H1 (cell line): ENCODE data around the gene PRR5L. TPM values are rescaled to one million over a fixed set of nuclear protein-coding genes. Genes with fewer than 3 reads are reported as not detected.

Source experiments
- ATF3 ChIP-seq: IDR thresholded peaks from 2 replicates; pipeline ENCODE4 v1.6.1; 2011; ENCODE audit warnings: low read depth, mild to moderate bottlenecking, low read length; ENCODE audit not compliant: insufficient read depth
- EGR1 ChIP-seq: IDR thresholded peaks from 2 replicates; pipeline ENCODE4 v1.6.1; 2011; ENCODE audit warnings: low read depth, low read length, borderline replicate concordance
- GABPA ChIP-seq: IDR thresholded peaks from 2 replicates; pipeline ENCODE4 v1.6.1; 2011; ENCODE audit warnings: mild to moderate bottlenecking, low read length, moderate library complexity, borderline replicate concordance; ENCODE audit not compliant: insufficient read depth
- KDM1A ChIP-seq: fragments of 200-600, 300-600 bp; sonication (generic); IDR thresholded peaks from 2 replicates; pipeline ENCODE4 v1.7.1; 2016; ENCODE audit warnings: mild to moderate bottlenecking, low read length, borderline replicate concordance
- KDM5A ChIP-seq: fragments of 200-600 bp; IDR thresholded peaks from 2 replicates; pipeline ENCODE4 v1.7.1; 2012; ENCODE audit warnings: mild to moderate bottlenecking, low read length, inconsistent platforms, mixed read lengths
- YY1 ChIP-seq: IDR thresholded peaks from 2 replicates; pipeline ENCODE4 v1.6.1; 2011; ENCODE audit warnings: low read depth, mild to moderate bottlenecking, low read length
- polyA plus RNA-seq, 7 experiments: library from polyadenylated mRNA; depleted of rRNA in 3 of 7; stranded (reverse) in 5 of 7; unstranded in 2 of 7; fragments of >200 nt in 5 of 7; fragments of 200-250 nt in 2 of 7; gene quantifications; 1 replicate in 5 of 7; 2 replicates in 1 of 7; 4 replicates in 1 of 7; pipeline versions ENCODE4 v1.2.1 to v1.2.3, GENCODE V29; 2011 to 2013; ENCODE audit warnings: missing spikeins in 2 of 7, mixed read lengths in 2 of 7
- total RNA-seq: library from RNA; stranded (reverse); fragmentation: NEBNext Ultra II Directional; extraction: Animal tissue kit (Norgen Biotek cat#: 25700); gene quantifications from 2 replicates; pipeline ENCODE4 v1.2.1, GENCODE V29; 2021

Gene PRR5L
- total and polyA plus RNA-seq, 2 of the 8 experiments (the other 6 are each of a cell fraction or from before 2014, with no cell fraction given) = 6.6 to 10.1 TPM

DNA sequence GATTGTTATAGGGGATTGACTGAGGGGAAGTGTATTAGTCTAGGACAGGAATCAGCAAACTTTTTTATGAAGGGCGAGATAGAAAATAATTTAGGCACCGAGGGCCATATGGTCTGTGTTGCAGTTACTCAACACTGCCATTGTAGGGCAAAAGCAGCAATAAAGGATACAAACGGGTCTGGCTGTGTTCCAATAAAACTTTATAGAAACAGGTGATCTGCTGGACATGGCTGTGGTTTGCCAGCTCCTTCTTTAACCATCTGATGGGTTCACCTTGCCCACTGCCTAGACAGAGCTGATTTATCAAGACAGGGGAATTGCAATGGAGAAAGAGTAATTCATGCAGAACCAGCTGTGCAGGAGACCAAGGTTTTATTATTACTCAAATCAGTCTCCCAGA lies 20.0 kb downstream of the PRR5L start (continued):
- TF ChIP-seq GABPA (no peak), KDM1A (no peak), ATF3 (no peak), YY1 (no peak), KDM5A (no peak), EGR1 (no peak)
